Measurements from ENCODE around the gene ADPRH.
"Not testable (repeated sequence)": the region's sequence is repeated elsewhere in the genome, so short reads cannot be mapped to it uniquely, and the experiment has no call there.

DNA sequence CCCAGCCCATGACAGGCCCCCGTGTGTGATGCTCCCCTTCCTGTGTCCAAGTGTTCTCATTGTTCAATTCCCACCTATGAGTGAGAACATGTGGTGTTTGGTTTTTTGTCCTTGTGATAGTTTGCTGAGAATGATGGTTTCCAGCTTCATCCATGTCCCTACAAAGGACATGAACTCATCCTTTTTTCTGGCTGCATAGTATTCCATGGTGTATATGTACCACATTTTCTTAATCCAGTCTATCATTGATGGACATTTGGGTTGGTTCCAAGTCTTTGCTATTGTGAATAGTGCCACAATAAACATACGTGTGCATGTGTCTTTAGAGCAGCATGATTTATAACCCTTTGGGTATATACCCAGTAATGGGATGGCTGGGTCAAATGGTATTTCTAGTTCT is 16.0 kb upstream of the ADPRH start:
- TF ChIP-seq, protein P1, sequence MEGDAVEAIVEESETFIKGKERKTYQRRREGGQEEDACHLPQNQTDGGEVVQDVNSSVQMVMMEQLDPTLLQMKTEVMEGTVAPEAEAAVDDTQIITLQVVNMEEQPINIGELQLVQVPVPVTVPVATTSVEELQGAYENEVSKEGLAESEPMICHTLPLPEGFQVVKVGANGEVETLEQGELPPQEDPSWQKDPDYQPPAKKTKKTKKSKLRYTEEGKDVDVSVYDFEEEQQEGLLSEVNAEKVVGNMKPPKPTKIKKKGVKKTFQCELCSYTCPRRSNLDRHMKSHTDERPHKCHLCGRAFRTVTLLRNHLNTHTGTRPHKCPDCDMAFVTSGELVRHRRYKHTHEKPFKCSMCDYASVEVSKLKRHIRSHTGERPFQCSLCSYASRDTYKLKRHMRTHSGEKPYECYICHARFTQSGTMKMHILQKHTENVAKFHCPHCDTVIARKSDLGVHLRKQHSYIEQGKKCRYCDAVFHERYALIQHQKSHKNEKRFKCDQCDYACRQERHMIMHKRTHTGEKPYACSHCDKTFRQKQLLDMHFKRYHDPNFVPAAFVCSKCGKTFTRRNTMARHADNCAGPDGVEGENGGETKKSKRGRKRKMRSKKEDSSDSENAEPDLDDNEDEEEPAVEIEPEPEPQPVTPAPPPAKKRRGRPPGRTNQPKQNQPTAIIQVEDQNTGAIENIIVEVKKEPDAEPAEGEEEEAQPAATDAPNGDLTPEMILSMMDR (IDR thresholded peaks at IDR 0.05) = not testable (repeated sequence)
- not testable (repeated sequence) for TF ChIP-seq POLR2A, POLR2AphosphoS5, EP300 (IDR thresholded peaks at IDR 0.05)
